K562 (cell line): ENCODE data around the gene TNIP1. TPM values are rescaled to one million over a fixed set of nuclear protein-coding genes. Genes with fewer than 3 reads are reported as not detected.

Source experiments
- ZBTB40 ChIP-seq, 2 experiments: fragments of 450-650 bp in 1 of 2; sonication (generic) in 1 of 2; formaldehyde crosslinking in 1 of 2; IDR thresholded peaks; 2 replicates each; pipeline versions ENCODE4 v1.7.1 to v1.9.0; 2016 to 2022; ENCODE audit warnings: inconsistent platforms in 1 of 2, mild to moderate bottlenecking in 1 of 2, missing genetic modification reagents in 1 of 2
- polyA plus RNA-seq, 8 experiments: library from polyadenylated mRNA; depleted of rRNA in 4 of 8; stranded (reverse) in 5 of 8; unstranded in 3 of 8; fragments of >200 nt; fragmentation: Nextera tagmentation in 2 of 8; fragmentation: Illumina TruSeq in 1 of 8; extraction: Ambion mirVana in 2 of 8; extraction: Trizol in 1 of 8; gene quantifications; 2 replicates each; pipeline versions ENCODE4 v1.2.1 to v1.2.3, GENCODE V29; 2011 to 2014; ENCODE audit warnings: inconsistent platforms in 1 of 8, missing spikeins in 1 of 8
- total RNA-seq, 7 experiments: library from RNA; depleted of rRNA in 6 of 7; stranded (reverse); fragments of >200 nt in 6 of 7; fragmentation: Illumina TruSeq in 2 of 7; extraction: Trizol in 2 of 7; gene quantifications; 2 replicates each; pipeline versions ENCODE4 v1.2.1 to v1.2.3, GENCODE V29; 2011 to 2021; ENCODE audit warnings: low replicate concordance in 1 of 7

TNIP1 gene
- total and polyA plus RNA-seq, 9 of the 15 experiments (the other 6 are each of a cell fraction or from before 2014, with no cell fraction given) = 0.46 to 41.0 (median 24.6) TPM

GRCh38 chr5:151058301-151058700, 22.5 kb downstream of the TNIP1 start (continued):
- no peak for TF ChIP-seq ZBTB40 (IDR thresholded peaks at IDR 0.05)
- no peak for TF ChIP-seq ZBTB40 (CRISPR knock-in tag; IDR thresholded peaks at IDR 0.05)
